Right kidney (tissue), 1 donor: ENCODE results near the gene SP110.
"Not testable (repeated sequence)": the region's sequence is repeated elsewhere in the genome, so short reads cannot be mapped to it uniquely, and the experiment has no call there.

Experiments used
- DNase-seq: peaks from one replicate; pipeline ENCODE4 v3.0.0-alpha.2; 2016

SP110 gene

DNA sequence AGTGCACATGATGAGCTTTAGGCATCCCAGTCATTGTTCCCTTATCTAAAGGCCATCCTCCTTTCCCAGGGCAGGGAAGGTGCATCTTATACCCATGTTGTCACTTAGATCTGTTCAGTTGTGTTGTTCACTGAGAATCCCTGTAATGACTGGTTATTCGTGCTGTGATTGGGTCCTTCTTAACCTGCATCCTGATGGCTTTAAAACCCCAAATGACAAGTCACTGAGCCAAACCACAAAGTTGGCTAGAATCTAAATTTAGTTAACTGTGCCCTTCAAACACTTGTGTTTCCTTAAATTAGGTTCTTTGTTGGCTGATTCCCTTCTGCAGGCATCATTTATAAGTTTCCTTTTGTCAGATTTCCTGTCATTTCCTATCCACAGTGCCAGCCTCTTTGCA lies 92.6 kb downstream of the SP110 start:
- DNase-seq, result no peak

- no peak for DNase-seq
Observed at GRCh38 chr2:230124757-230125431, 94.9 kb downstream of the SP110 start.

DNA sequence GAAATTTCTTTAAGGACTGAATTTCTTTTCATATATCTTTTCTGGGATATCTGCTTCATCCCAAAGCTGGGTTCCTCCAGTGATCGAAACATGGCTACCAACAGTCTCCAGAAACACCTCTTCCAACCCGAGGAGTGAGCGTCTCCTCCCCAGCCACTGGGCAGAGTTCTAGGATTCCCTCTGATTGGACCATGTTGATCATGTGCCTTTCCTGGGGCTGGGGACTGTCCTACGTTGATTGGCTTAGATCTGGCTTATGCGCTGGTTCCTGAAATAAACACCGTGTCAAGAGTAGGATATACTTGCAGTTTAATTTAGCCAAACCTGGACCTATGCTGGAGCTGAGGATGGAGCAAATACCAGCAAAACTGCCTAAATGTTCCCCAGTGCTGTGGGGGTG lies 95.5 kb downstream of the SP110 start:
- no peak for DNase-seq

- not testable (repeated sequence) for DNase-seq
Observed at GRCh38 chr2:230120376-230120775, 99.4 kb downstream of the SP110 start.

DNA sequence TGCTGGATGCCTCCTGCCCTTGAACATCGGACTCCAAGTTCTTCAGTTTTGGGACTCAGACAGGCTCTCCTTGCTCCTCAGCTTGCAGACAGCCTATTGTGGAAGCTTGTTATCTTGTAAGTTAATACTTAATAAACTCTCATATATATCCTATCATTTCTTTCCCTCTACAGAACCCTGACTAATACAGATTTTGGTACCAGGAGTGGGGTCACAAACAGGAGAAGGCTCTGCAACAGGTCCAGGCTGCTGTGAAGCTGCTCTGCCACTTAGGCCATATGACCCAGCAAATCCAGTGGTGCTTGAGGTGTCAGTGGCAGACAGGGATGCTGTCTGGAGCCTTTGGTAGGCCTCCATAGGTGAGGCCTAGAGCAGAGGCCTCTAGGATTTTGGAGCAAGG lies 100.0 kb downstream of the SP110 start:
- not testable (repeated sequence) for DNase-seq
